ENCODE measurements around the gene BRCA2.

DNA sequence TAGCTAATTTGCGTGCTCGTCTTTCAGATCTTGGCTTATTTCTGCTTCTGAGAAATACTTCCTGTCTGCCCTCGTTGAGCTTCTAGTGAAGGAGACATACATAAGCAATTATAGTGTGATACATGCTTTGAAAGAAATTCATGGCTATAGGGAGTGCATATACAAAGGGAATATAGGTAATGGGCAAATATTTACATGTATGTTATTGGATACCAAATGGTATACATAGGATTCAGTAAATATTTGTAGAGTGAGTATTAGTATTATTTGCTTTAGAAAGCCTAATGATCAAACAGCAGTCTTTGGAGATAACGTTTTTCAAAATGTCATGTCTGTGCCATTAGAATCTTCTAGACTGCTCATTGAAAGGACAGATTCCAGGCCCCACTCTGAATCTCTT lies 5.2 kb downstream of the BRCA2 start:
- TF ChIP-seq, protein P1, sequence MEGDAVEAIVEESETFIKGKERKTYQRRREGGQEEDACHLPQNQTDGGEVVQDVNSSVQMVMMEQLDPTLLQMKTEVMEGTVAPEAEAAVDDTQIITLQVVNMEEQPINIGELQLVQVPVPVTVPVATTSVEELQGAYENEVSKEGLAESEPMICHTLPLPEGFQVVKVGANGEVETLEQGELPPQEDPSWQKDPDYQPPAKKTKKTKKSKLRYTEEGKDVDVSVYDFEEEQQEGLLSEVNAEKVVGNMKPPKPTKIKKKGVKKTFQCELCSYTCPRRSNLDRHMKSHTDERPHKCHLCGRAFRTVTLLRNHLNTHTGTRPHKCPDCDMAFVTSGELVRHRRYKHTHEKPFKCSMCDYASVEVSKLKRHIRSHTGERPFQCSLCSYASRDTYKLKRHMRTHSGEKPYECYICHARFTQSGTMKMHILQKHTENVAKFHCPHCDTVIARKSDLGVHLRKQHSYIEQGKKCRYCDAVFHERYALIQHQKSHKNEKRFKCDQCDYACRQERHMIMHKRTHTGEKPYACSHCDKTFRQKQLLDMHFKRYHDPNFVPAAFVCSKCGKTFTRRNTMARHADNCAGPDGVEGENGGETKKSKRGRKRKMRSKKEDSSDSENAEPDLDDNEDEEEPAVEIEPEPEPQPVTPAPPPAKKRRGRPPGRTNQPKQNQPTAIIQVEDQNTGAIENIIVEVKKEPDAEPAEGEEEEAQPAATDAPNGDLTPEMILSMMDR (IDR thresholded peaks at IDR 0.05): no peak
- no peak for TF ChIP-seq POLR2A (IDR thresholded peaks at IDR 0.05)
